ENCODE measurements around the gene RAD51B.
"Not testable (repeated sequence)": the region's sequence is repeated elsewhere in the genome, so short reads cannot be mapped to it uniquely, and the experiment has no call there.

RAD51B gene

DNA sequence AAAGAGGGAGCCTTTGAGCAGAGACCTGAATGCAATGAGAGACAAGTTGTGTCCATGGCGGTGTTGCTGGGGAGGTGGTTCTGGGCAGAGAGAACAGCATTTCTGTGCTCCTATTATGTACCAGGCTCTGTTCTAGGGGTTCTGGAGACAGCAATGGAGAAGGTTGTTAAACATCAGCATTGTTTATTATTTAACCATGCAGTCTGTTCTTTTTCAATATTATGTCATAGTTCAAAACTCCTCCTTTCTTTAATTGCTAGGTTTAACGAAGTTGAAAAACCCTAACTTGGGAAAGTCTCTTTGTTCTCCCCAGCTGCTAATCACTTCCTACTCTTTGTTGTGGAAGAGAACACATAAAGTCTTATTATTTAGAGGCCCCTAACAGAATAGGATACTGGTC, 279.3 kb downstream of the RAD51B start:
- no peaks in the 10 kb centered on the region for H3K27me3 Mint-ChIP-seq
- peaks cover 7% of the 10 kb centered on the region for H3K9me3 Mint-ChIP-seq
- H3K36me3 Mint-ChIP-seq = peaks cover 36% of the 10 kb centered on the region
- H3K4me3 Mint-ChIP-seq = no peak overlapping the region
- peaks cover 4% of the 10 kb centered on the region for H3K4me1 Mint-ChIP-seq
- H3K27ac Mint-ChIP-seq = no peak overlapping the region

DNA sequence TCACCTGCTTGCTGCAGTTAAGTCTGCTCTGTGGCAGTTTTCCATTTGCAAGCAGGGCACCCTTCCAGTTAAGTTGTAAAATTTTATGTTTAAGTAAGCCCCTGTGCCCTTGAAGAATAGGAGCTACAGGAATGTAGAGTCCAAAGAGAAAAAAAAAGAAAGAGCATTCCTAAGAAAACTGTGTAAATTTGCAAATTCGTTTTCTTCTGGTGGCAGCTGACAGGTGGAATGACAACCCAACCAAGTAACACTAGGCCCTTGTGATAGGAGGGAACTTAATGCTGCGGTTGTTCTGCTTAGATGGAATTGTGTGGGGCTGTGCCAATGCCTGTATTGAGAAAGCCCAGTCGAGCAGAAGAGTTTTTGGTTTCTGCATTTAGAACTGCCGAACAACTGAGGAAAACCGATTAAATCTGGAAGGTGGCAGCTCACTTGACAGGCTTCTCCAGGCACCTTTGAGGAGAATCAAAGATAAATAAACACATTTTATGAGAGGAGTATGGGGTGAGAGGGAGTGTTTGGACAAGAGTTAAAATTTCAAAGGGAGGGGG, 280.0 kb downstream of the RAD51B start:
- Mint-ChIP-seq H3K4me1 (peaks cover under 1% of the 10 kb centered on the region), H3K4me3 (no peak overlapping the region), H3K27me3 (no peaks in the 10 kb centered on the region), H3K9me3 (peaks cover 7% of the 10 kb centered on the region), H3K36me3 (peaks cover 36% of the 10 kb centered on the region), H3K27ac (no peak overlapping the region)

DNA sequence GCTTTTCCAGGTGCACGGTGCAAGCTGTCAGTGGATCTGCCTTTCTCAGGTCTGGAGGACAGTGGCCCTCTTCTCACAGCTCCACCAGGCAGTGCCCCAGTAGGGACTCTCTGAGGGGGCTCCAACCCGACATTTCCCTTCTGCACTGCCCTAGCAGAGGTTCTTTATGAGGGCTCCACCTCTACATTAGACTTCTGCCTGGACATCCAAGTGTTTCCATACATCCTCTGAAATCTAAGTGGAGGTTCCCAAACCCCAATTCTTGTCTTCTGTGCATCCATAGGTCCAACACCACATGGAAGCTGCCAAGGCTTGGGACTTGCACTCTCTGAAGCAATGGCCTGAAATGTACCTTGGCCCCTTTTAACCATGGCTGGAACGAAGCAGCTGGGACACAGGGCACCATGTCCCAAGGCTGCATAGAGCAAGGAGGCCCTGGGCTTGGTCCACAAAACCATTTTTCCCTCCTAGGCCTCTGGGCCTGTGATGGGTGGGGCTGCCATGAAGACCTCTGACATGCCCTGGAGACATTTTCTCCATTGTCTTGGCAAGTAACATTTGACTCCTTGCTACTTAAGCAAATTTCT, 282.2 kb downstream of the RAD51B start:
- not testable (repeated sequence) for H3K4me3 Mint-ChIP-seq, H3K27me3 Mint-ChIP-seq, H3K9me3 Mint-ChIP-seq, H3K4me1 Mint-ChIP-seq, H3K27ac Mint-ChIP-seq
- H3K36me3 Mint-ChIP-seq = peaks cover 29% of the 10 kb centered on the region

DNA sequence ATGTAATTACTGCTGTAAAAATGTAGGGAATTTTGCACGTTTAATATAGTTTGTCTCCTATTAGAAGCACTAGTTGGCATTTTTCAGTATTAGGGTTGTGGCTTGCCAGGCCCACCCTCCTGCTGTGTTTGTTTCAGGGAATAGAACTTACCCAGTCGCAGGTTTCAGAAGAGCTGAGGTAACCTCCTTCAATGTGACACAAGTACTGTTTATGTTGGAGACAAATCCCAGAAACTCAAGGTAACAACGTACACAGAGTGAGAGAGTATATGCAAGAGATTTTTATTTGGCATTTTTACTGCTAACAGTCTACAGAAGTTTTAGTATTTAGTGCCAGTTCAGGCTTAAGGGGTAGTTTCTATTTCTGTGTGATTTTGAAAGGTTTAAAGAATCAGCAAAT, 284.3 kb downstream of the RAD51B start:
- H3K27me3 Mint-ChIP-seq = no peaks in the 10 kb centered on the region
- H3K9me3 Mint-ChIP-seq = peaks cover 7% of the 10 kb centered on the region

DNA sequence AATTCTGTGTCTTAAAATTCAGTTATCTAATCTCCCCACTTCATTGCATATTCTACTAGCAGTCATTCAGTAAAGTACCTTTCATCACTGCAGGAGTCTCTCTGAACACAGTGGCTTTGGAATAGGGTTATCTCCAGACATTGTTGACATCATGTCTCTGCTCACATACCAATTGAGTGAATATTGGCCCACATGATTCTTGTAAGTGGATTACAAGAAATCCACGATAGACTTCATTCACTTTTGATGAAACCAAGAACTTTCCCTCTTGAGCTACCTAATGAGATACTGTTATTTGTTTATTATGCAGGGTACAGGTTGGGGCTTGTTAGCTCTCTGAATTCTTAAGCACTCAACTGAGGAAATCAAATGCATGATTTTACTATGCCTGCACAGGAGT, 284.9 kb downstream of the RAD51B start:
- no peaks in the 10 kb centered on the region for H3K27me3 Mint-ChIP-seq
- H3K4me3 Mint-ChIP-seq = no peak overlapping the region
- peaks cover 15% of the 10 kb centered on the region for H3K36me3 Mint-ChIP-seq
- H3K27ac Mint-ChIP-seq = no peak overlapping the region
- H3K4me1 Mint-ChIP-seq = peaks cover 7% of the 10 kb centered on the region
- peaks cover 7% of the 10 kb centered on the region for H3K9me3 Mint-ChIP-seq

More for the DNA sequence above, 284.3 kb downstream of the RAD51B start:
- H3K36me3 Mint-ChIP-seq = peaks cover 19% of the 10 kb centered on the region
- no peak overlapping the region for H3K27ac Mint-ChIP-seq
- H3K4me1 Mint-ChIP-seq = peaks cover under 1% of the 10 kb centered on the region
- no peak overlapping the region for H3K4me3 Mint-ChIP-seq

DNA sequence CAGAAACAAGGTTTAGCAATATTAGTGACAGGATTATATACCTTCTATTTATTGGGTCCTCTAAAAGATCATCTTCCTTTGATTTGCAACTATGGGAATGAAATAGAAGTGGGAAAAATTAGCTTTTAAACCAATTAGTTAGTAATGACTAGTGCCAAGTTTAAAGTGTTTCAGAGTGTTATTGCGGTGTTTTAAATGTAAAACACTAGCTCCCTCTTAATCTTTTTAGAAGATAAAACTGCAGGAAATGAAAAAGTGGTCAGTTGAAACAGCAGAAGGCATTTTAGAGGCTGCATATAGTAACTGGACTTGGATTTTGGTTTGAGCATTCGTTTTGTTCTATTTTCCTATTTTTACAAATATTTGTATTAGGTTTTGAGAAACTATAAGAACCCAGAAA, 286.2 kb downstream of the RAD51B start:
- Mint-ChIP-seq H3K4me1 (peaks cover 19% of the 10 kb centered on the region), H3K36me3 (peaks cover 6% of the 10 kb centered on the region), H3K9me3 (peaks cover 7% of the 10 kb centered on the region), H3K27ac (no peak overlapping the region), H3K27me3 (no peaks in the 10 kb centered on the region), H3K4me3 (no peak overlapping the region)

DNA sequence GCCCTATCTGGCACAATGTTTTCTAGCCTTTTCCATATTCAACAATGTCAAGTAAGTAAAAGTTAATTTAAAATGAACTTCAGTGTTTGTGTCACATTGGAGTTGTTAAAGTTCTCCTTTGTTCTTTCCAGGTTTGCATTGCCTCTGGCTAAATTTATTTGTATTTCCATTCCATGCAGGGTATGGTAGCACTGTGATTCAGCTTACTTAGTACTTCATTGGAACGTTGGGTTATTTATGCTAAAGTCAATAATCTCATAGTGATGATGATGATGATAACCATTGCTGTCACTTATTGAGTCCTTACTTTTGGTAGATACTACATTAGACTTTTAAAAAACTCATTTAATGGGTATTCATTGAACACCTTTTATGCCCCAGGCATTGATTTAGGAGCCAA, 286.9 kb downstream of the RAD51B start:
- Mint-ChIP-seq H3K4me3 (no peak overlapping the region), H3K36me3 (peaks cover 5% of the 10 kb centered on the region), H3K4me1 (peaks cover 24% of the 10 kb centered on the region), H3K9me3 (peaks cover 7% of the 10 kb centered on the region), H3K27ac (no peak overlapping the region), H3K27me3 (no peaks in the 10 kb centered on the region)

DNA sequence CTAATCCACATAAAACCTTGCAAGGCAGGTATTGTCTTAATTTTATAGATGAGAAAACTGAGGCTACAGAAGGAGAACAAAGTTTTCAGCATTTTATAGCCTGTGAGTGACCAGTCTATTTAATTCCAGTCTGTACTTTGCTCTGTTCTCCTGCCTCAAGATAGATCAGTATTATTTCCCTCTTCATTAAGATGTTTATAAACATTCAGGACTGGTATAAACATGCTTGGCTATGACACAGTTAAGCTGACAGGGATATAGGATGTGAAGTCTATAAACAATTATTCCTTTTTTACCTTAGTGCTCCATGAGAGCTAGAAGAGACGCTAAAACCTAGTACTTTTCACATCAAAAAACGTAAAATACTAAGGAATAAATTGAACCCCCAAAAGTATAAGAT, 287.3 kb downstream of the RAD51B start:
- Mint-ChIP-seq H3K4me3 (no peak overlapping the region), H3K9me3 (peaks cover 7% of the 10 kb centered on the region), H3K27me3 (no peaks in the 10 kb centered on the region), H3K27ac (no peak overlapping the region), H3K4me1 (peaks cover 24% of the 10 kb centered on the region), H3K36me3 (peaks cover 5% of the 10 kb centered on the region)

DNA sequence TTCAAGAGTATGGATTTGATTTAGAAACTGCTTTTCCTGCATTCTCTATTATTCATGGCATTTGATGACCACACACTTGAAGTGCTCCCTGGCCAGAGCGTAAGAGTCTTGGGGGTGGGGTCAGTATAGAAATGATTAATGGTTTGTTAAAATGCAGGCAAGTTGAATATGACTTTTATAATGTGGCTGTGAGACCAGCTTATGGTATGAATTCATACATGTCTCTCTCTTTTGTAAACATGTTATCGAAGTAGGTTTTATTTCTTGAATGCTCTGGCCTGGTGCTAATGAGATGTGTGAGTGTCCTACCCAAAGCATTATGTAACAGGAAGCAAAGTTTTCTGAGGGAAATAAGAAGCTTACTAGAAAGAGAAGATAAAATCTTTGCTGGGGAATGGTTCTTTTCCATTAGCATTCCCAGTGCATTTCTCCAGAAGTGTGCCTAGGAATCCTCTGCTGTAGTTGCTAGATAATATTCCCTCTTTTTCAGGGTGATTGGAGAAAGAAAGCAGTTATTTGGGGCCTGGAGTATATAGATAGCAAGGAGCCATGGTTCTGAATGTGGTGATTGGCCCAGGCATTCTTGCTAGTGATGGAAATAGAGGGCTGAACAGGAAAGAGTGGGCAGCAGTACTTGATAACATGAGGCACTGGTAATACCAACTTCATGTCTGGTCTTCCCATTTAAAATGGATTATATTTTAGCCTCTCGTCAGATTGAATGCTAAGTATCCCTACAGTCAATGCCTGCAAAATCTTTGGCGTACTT, 289.7 kb downstream of the RAD51B start:
- no peaks in the 10 kb centered on the region for H3K27me3 Mint-ChIP-seq
- H3K4me1 Mint-ChIP-seq = peaks cover 24% of the 10 kb centered on the region
- H3K36me3 Mint-ChIP-seq = no peaks in the 10 kb centered on the region
- no peak overlapping the region for H3K27ac Mint-ChIP-seq
- no peaks in the 10 kb centered on the region for H3K9me3 Mint-ChIP-seq
- H3K4me3 Mint-ChIP-seq = no peak overlapping the region

DNA sequence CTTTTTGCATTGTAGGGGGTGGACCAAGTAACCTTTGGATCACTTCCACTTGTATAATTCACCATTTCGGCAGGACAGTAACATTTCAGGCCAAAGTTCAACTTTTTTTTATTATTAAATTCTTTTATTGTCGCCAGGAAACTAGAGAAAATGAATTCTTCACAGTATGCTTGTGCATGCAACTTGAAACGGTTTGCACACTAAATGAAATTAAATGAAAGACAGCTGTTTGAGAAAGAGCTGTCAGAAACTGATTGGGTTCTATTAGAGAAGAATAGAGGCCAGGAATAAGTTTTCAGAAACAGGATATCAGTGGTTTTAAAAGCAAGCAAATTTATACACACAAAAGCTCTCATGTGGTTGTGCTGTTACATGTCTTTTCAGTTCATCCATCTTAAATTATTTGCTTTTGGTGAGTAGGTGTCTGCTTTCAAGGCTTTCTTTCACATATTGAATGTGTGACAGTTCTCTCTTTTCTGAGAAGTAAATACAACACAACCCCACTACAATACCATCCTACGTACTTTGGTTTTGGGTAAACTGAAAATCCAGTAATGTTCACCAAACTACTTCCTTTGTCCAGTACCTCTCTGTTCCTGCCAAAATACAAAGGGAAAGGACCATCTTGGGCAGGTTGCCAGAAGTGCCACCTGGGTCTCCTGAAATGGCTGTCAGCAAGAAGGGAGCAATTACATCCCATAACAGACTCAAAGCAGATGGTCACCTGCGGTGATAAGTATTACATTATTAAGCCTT, 291.7 kb downstream of the RAD51B start:
- Mint-ChIP-seq H3K4me1 (peaks cover 24% of the 10 kb centered on the region), H3K27me3 (no peaks in the 10 kb centered on the region), H3K4me3 (no peak overlapping the region), H3K27ac (no peak overlapping the region), H3K36me3 (no peaks in the 10 kb centered on the region), H3K9me3 (no peaks in the 10 kb centered on the region)

DNA sequence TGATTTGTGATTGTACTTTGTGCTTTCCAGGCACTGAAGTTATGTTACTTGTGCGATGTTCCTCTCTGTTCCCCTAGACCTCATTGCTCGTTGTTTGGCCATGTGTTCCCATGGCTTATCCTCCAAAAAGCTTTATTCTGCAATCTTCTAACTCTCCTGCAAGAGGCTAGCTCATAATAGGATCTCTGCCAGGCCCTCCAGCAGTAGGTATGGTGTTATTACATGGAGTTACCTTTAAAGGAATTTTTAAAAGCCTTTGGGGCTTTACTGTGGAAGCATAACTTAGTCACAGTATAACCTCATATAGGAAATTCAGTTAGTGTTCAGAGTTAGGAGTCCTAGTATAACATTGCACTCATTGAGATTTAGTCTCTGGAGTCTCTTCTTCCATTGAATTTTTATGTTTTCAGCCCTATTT, 292.3 kb downstream of the RAD51B start:
- Mint-ChIP-seq H3K27me3 (no peaks in the 10 kb centered on the region), H3K4me3 (no peak overlapping the region), H3K4me1 (peaks cover 24% of the 10 kb centered on the region), H3K27ac (no peak overlapping the region), H3K36me3 (no peaks in the 10 kb centered on the region), H3K9me3 (no peaks in the 10 kb centered on the region)

DNA sequence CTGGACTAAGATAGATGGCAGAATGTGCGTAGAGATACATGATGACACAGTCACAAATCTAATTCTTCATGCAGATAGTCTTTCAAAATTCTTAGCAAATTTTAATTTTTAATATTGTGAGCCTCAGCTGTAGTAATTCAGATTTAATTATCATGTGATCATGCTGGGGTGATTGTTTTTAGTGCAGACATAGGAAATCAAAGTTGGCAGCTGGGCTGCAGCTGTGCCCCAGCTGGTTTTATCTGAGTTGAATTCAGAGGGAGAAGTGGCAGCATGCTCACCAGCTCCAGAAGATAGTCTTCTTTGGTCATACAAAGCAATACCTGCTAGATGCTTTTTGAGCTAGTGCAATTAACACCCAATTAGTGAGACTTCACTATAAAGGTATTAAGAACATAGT, 292.9 kb downstream of the RAD51B start:
- Mint-ChIP-seq H3K9me3 (no peaks in the 10 kb centered on the region), H3K27ac (no peak overlapping the region), H3K27me3 (no peaks in the 10 kb centered on the region), H3K4me3 (no peak overlapping the region), H3K4me1 (peaks cover 24% of the 10 kb centered on the region), H3K36me3 (no peaks in the 10 kb centered on the region)

DNA sequence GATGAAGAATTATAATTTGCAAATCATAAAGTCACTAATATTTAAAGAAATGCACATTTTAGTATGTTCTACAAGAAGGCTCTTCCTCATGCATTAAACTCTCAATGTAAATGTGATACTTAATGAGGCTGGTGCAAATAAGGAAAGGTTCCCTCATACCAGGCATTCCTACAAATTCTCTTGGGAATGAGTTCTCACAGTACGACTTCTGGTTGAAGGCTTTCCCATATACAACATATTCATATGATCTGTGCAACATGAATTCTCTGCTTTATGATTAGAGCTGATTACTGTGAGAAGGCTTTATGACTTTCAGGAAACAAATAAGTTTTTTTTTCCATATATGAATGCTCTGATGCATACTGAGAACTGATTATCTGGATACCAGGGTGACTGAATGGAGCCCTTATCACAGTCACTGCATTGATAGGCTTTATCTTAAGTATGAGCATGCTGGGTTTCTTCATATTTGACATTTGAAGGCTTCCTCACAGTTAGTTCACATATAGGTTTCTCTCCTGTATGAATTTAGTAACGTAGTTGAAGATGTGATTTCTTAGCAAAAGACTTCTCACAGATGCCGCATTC, 293.9 kb downstream of the RAD51B start:
- no peaks in the 10 kb centered on the region for H3K27me3 Mint-ChIP-seq
- no peaks in the 10 kb centered on the region for H3K36me3 Mint-ChIP-seq
- no peak overlapping the region for H3K27ac Mint-ChIP-seq
- H3K9me3 Mint-ChIP-seq = no peaks in the 10 kb centered on the region
- H3K4me3 Mint-ChIP-seq = no peak overlapping the region
- H3K4me1 Mint-ChIP-seq = peaks cover 24% of the 10 kb centered on the region

DNA sequence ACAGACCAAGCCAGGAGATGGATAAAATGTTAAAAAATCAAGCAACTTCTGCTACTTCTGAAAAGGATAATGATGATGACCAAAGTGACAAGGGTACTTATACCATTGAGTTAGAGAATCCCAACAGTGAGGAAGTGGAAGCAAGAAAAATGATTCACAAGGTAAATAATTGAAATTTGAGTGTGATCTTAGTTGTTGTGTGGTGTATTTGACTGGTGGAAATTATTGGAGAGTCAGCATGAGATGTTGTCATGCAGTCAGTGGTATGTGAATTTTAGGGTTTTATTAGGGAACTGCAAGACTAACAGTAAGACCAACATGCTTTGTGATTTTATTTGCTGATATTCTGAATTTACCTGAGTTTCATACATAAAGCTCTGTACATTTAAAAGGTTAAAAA, 296.4 kb downstream of the RAD51B start:
- not testable (repeated sequence) for H3K9me3 Mint-ChIP-seq, H3K4me3 Mint-ChIP-seq, H3K36me3 Mint-ChIP-seq, H3K27me3 Mint-ChIP-seq, H3K27ac Mint-ChIP-seq, H3K4me1 Mint-ChIP-seq

DNA sequence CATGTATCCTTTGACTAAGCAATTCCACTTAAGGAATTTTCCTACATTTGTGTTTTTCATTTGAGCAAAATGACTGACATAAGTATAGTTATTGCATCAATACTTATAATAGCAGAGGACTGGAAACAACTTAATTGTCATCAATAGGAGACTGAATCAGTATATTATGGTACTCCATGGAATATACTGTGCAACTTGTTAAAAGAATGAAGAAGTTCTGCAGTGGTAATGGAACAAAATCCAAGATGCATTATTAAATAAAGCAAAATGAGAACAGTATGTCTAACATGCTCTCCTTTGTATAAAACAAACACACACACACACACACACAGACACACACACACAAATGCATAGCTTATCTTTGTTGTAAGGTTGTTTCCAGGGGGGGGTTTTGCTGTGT, 303.1 kb downstream of the RAD51B start:
- Mint-ChIP-seq H3K27ac (no peak overlapping the region), H3K36me3 (peaks cover 4% of the 10 kb centered on the region), H3K9me3 (peaks cover 5% of the 10 kb centered on the region), H3K4me3 (no peak overlapping the region), H3K27me3 (no peaks in the 10 kb centered on the region), H3K4me1 (no peaks in the 10 kb centered on the region)

DNA sequence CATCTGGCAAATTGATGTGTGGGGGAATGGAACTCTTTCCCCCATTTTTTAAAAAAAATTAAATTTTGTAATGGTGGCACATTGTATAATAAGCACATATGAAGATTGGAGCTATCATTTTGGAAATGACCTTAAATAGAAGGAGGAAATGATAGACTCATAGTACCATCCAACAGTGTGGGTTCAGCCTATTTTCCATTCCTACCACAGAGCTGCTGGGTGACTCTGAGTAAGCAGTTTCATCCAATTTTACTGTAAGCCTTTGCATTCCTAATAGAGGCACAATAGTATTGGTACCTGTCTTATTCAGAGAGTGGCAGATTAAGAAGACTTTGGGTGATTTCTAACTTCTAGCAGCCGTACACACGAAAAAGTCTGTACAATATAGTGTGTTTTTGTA, 304.5 kb downstream of the RAD51B start:
- no peaks in the 10 kb centered on the region for H3K27me3 Mint-ChIP-seq
- H3K4me1 Mint-ChIP-seq = no peaks in the 10 kb centered on the region
- H3K27ac Mint-ChIP-seq = no peak overlapping the region
- peaks cover 5% of the 10 kb centered on the region for H3K9me3 Mint-ChIP-seq
- H3K36me3 Mint-ChIP-seq = peaks cover 4% of the 10 kb centered on the region
- H3K4me3 Mint-ChIP-seq = no peak overlapping the region
